Mammary epithelial cell (primary cell): Measurements from ENCODE around the gene GPR137C.

Experiments
- CTCF ChIP-seq, 2 donors: IDR thresholded peaks in 1 of 2; conservative IDR thresholded peaks in 1 of 2; 2 replicates each; pipeline ENCODE4 v1.5.1; 2011 to 2012; ENCODE audit warnings: inconsistent platforms in 2 of 2, low read length in 2 of 2, mild to moderate bottlenecking in 2 of 2, control low read depth in 1 of 2, low read depth in 1 of 2; ENCODE audit not compliant: insufficient read depth in 1 of 2; ENCODE audit errors: extremely low read depth in 1 of 2
- EZH2 ChIP-seq: IDR thresholded peaks from 2 replicates; pipeline ENCODE4 v1.6.1; 2012; ENCODE audit warnings: low read length, inconsistent platforms, borderline replicate concordance

GRCh38 chr14:52553002-52553670 lies 500 bp downstream of the GPR137C start:
- no peak for TF ChIP-seq CTCF (conservative IDR thresholded peaks at IDR 0.05 in 1 of 2, IDR thresholded peaks at IDR 0.05 in 1 of 2; ENCODE audit: extremely low read depth in 1 of 2, insufficient read depth in 1 of 2, low read depth in 1 of 2, low read length in 2 of 2)
- TF ChIP-seq EZH2: no peak
